IMR-90 (cell line): Measurements from ENCODE around the gene ONECUT1. TPM values are rescaled to one million over a fixed set of nuclear protein-coding genes. Genes with fewer than 3 reads are reported as not detected.
"Not testable (repeated sequence)": the region's sequence is repeated elsewhere in the genome, so short reads cannot be mapped to it uniquely, and the experiment has no call there.

ENCODE experiments used
- ATAC-seq: fragments of 200-7000 bp; cut with Tn5 transposase; 2 replicates; pipeline ENCODE4 v1.9.1; 2020; ENCODE audit warnings: low read depth, mild to moderate bottlenecking, moderate library complexity
- BruUV-seq: library from RNA; stranded (reverse); fragments of 400-500 nt; replicated peaks from 2 replicates; lab custom pipeline; 2021; lab: Mats Ljungman, UMichigan
- CTCF ChIA-PET: fragments of 300-600 bp; formaldehyde crosslinking; extraction: SDS; loops from one replicate; lab custom pipeline; 2021; ENCODE audit warnings: antibody characterized with exemption; lab: Yijun Ruan, JAX
- POLR2A ChIA-PET: fragments of 300-600 bp; sonication (Branson Sonifier 250); formaldehyde crosslinking; loops from one replicate; lab custom pipeline; 2022; ENCODE audit warnings: antibody characterized with exemption; ENCODE audit not compliant: unreplicated experiment; lab: Charles Lee
- DNase-seq: peaks from one replicate; pipeline ENCODE4 v3.0.0; 2013
- H2AFZ ChIP-seq: replicated peaks from 2 replicates; pipeline ENCODE3; 2013; ENCODE audit warnings: low read length, mild to moderate bottlenecking; ENCODE audit not compliant: poor library complexity
- H2AK5ac ChIP-seq: 2 replicates; pipeline ENCODE4 v1.6.1; 2013; ENCODE audit warnings: low read depth, low read length, inconsistent platforms
- H2AK9ac ChIP-seq: replicated peaks from 2 replicates; pipeline ENCODE3; 2013; ENCODE audit warnings: mild to moderate bottlenecking, low read depth, low read length, moderate library complexity; ENCODE audit not compliant: poor library complexity
- H2BK120ac ChIP-seq: 2 replicates; pipeline ENCODE4 v1.6.1; 2013; ENCODE audit warnings: low read depth, low read length, inconsistent platforms
- H2BK15ac ChIP-seq: 3 replicates; pipeline ENCODE4 v1.6.1; 2013; ENCODE audit warnings: low read depth, low read length, inconsistent platforms
- H2BK20ac ChIP-seq: 2 replicates; pipeline ENCODE4 v1.6.1; 2013; ENCODE audit warnings: low read depth, mild to moderate bottlenecking, inconsistent platforms, low read length, moderate library complexity
- H2BK5ac ChIP-seq: 2 replicates; pipeline ENCODE4 v1.6.1; 2013; ENCODE audit warnings: mild to moderate bottlenecking, low read depth, low read length, inconsistent platforms; ENCODE audit not compliant: poor library complexity, severe bottlenecking
- H3K14ac ChIP-seq: replicated peaks from 2 replicates; pipeline ENCODE4 v1.6.1; 2013; ENCODE audit warnings: low read depth, low read length, inconsistent platforms
- H3K18ac ChIP-seq: 2 replicates; pipeline ENCODE4 v1.6.1; 2013; ENCODE audit warnings: low read depth, low read length, control low read depth
- H3K23ac ChIP-seq: 2 replicates; pipeline ENCODE4 v1.6.1; 2013; ENCODE audit warnings: low read depth, low read length, inconsistent platforms
- H3K27ac ChIP-seq: 2 replicates; pipeline ENCODE4 v1.5.1; 2013; ENCODE audit warnings: mild to moderate bottlenecking, control low read depth, low read length; ENCODE audit not compliant: insufficient read depth
- H3K27me3 ChIP-seq: 2 replicates; pipeline ENCODE4 v1.6.1; 2013; ENCODE audit warnings: low read length; ENCODE audit not compliant: control insufficient read depth, insufficient read depth
- H3K36me3 ChIP-seq: 2 replicates; pipeline ENCODE4 v1.6.1; 2013; ENCODE audit warnings: low read length, mixed read lengths; ENCODE audit not compliant: control insufficient read depth, insufficient read depth
- H3K4ac ChIP-seq: 2 replicates; pipeline ENCODE4 v1.6.1; 2013; ENCODE audit warnings: low read depth, low read length, inconsistent platforms
- H3K4me1 ChIP-seq: 2 replicates; pipeline ENCODE4 v1.6.1; 2013; ENCODE audit warnings: low read length, mixed read lengths; ENCODE audit not compliant: control insufficient read depth, insufficient read depth
- H3K4me2 ChIP-seq: 2 replicates; pipeline ENCODE4 v1.6.1; 2013; ENCODE audit warnings: low read depth, mild to moderate bottlenecking, control low read depth, low read length, moderate library complexity
- H3K4me3 ChIP-seq: 2 replicates; pipeline ENCODE4 v1.5.1; 2013; ENCODE audit warnings: low read depth, mild to moderate bottlenecking, control low read depth, low read length, moderate library complexity; ENCODE audit not compliant: insufficient read depth
- H3K56ac ChIP-seq: 2 replicates; pipeline ENCODE4 v1.6.1; 2013; ENCODE audit warnings: low read length, inconsistent platforms; ENCODE audit not compliant: insufficient read depth; ENCODE audit errors: extremely low read depth
- H3K79me1 ChIP-seq, 2 experiments: 2 replicates each; pipeline ENCODE4 v1.6.1; 2013; ENCODE audit warnings: low read length in 2 of 2, inconsistent platforms in 1 of 2, low read depth in 1 of 2
- H3K9ac ChIP-seq: 2 replicates; pipeline ENCODE4 v1.6.1; 2013; ENCODE audit warnings: low read depth, low read length, control low read depth
- H3K9me1 ChIP-seq: 2 replicates; pipeline ENCODE4 v1.6.1; 2013; ENCODE audit warnings: low read length, inconsistent platforms; ENCODE audit not compliant: insufficient read depth
- H3K9me3 ChIP-seq: 2 replicates; pipeline ENCODE4 v1.6.1; 2013; ENCODE audit warnings: low read length; ENCODE audit not compliant: control insufficient read depth, insufficient read depth
- H4K20me1 ChIP-seq: 2 replicates; pipeline ENCODE4 v1.6.1; 2013; ENCODE audit warnings: low read length, inconsistent platforms; ENCODE audit not compliant: insufficient read depth
- H4K5ac ChIP-seq: 2 replicates; pipeline ENCODE4 v1.6.1; 2013; ENCODE audit warnings: mild to moderate bottlenecking, low read depth, low read length, control low read depth
- H4K8ac ChIP-seq, 2 experiments: 2 replicates each; pipeline ENCODE4 v1.6.1; 2013; ENCODE audit warnings: low read depth in 2 of 2, low read length in 2 of 2, control low read depth in 1 of 2, inconsistent platforms in 1 of 2
- H4K91ac ChIP-seq: 2 replicates; pipeline ENCODE4 v1.6.1; 2013; ENCODE audit warnings: low read depth, low read length, inconsistent platforms; ENCODE audit not compliant: insufficient read depth
- POLR2A ChIP-seq: IDR thresholded peaks from 2 replicates; pipeline ENCODE4 v1.6.1; 2012; ENCODE audit warnings: mild to moderate bottlenecking, low read depth, low read length
- RCOR1 ChIP-seq: IDR thresholded peaks from 2 replicates; pipeline ENCODE4 v1.6.1; 2012; ENCODE audit warnings: mild to moderate bottlenecking, low read length, improper control_type of control experiment; ENCODE audit not compliant: insufficient replicate concordance
- WGBS, 2 experiments: methylation state at CpG; one replicate each; pipeline versions ENCODE4 v1.1.5 to v1.1.7; 2013; ENCODE audit warnings: missing lambda C conversion rate in 2 of 2; ENCODE audit not compliant: insufficient read length in 1 of 2; ENCODE audit errors: extremely low coverage in 2 of 2; 5-methylcytosine and 5-hydroxymethylcytosine counted together
- dilution Hi-C: fragments of 300-500 bp; cut with HindIII; formaldehyde crosslinking; loops from one replicate; pipeline ENCODE4 v1.14.3; 2018; ENCODE audit warnings: low sequenced_read_pairs; ENCODE audit not compliant: unreplicated experiment
- in situ Hi-C: fragments of 300-500 bp; cut with MboI; formaldehyde crosslinking; loops from 3 replicates; pipeline ENCODE4 v1.14.3; 2019; ENCODE audit warnings: low sequenced_read_pairs, inconsistent platforms, mixed read lengths
- intact Hi-C: fragments of 100-400 bp; cut with micrococcal nuclease; formaldehyde crosslinking; loops from 2 replicates; pipeline ENCODE4 v1.10.0; 2022
- polyA plus RNA-seq, 3 experiments: library from polyadenylated mRNA; depleted of rRNA; stranded (reverse); fragments of >200 nt; gene quantifications; 2 replicates each; pipeline ENCODE4 v1.2.3, GENCODE V29; 2012; ENCODE audit warnings: low replicate concordance in 1 of 3
- total RNA-seq: library from RNA; depleted of rRNA; stranded (reverse); fragments of >200 nt; gene quantifications from 2 replicates; pipeline ENCODE4 v1.2.3, GENCODE V29; 2012

ONECUT1 gene
- total and polyA plus RNA-seq, 2 of the 4 experiments (the other 2 are of a cell fraction) = not detected

DNA sequence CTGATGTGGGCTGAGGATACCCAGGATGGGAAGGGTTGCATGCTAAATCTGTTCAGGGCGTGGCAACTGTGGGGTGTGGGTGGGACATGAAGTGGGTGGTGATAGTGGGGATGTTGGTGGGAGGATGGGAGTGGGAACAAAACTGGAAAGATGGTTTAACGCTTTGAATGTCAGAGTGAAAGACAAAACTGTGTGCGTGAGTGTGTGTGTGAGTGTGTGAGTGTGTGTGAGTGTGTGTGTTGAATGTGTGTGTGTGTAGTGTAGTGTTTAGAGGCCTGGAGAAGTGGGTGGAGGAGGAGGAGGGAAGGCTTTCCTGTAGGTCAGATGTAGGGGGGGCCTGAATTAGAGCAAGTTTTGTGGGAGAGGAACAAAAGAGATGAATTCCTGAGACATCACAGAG is 44.2 kb upstream of the ONECUT1 start:
- no peak overlapping the region for H3K18ac ChIP-seq
- 39 to 100% methylated on average over 1 to 3 of the region's 3 CpGs for WGBS, 2 experiments
- intact Hi-C loops = no loop called here
- no TSS peak for BruUV-seq
- no peaks in the 10 kb centered on the region for H3K9me1 ChIP-seq
- no peak overlapping the region for H2BK15ac ChIP-seq
- H3K4ac ChIP-seq = no peak overlapping the region
- H3K23ac ChIP-seq = no peak overlapping the region
- H3K27me3 ChIP-seq = no peaks in the 10 kb centered on the region
- H4K8ac ChIP-seq = no peak overlapping the region
- no peak overlapping the region for H3K27ac ChIP-seq
- H2BK20ac ChIP-seq = no peak overlapping the region
- no peaks in the 10 kb centered on the region for H3K4me1 ChIP-seq
- no peak overlapping the region for H3K14ac ChIP-seq
- H2BK5ac ChIP-seq = peak overlapping the region; percentile 19
- no peak overlapping the region for H3K9ac ChIP-seq
- no peak overlapping the region for H4K5ac ChIP-seq
- H2AK5ac ChIP-seq = no peak overlapping the region
- in situ Hi-C loops = no loop called here
- no peak overlapping the region for H3K4me2 ChIP-seq
- no peak overlapping the region for H4K91ac ChIP-seq
- no peaks in the 10 kb centered on the region for H3K79me1 ChIP-seq
- H3K4me3 ChIP-seq = no peak overlapping the region
- no peaks in the 10 kb centered on the region for H3K36me3 ChIP-seq
- ChIA-PET POLR2A (no interaction called here), CTCF (no interaction called here)
- no peak overlapping the region for H2AK9ac ChIP-seq
- no peak overlapping the region for H2AFZ ChIP-seq
- no peaks in the 10 kb centered on the region for H4K20me1 ChIP-seq
- ATAC-seq = no peak
- 0 out of 2 replicates have a peak, but pooled peaks cover 1% of the 10 kb centered on the region for H3K9me3 ChIP-seq
- DNase-seq = no peak
- dilution Hi-C loops = no loop called here
- no peak overlapping the region for H2BK120ac ChIP-seq
- no peak overlapping the region for H3K56ac ChIP-seq
- TF ChIP-seq RCOR1 = no peak
- no peak for TF ChIP-seq POLR2A

- H3K4me1 ChIP-seq, H3K27ac ChIP-seq, H3K4me3 ChIP-seq, H3K9ac ChIP-seq, intact Hi-C loops, H3K9me1 ChIP-seq, CTCF ChIA-PET, H4K5ac ChIP-seq, H2AK9ac ChIP-seq, H2BK5ac ChIP-seq, ATAC-seq, H3K18ac ChIP-seq, H3K9me3 ChIP-seq, H3K14ac ChIP-seq, BruUV-seq, H2AFZ ChIP-seq, H3K4ac ChIP-seq, POLR2A ChIA-PET, H3K36me3 ChIP-seq, DNase-seq, H2BK20ac ChIP-seq, H2AK5ac ChIP-seq, H2BK120ac ChIP-seq, dilution Hi-C loops, H4K20me1 ChIP-seq, H3K4me2 ChIP-seq, H3K56ac ChIP-seq, in situ Hi-C loops, H3K79me1 ChIP-seq, H3K23ac ChIP-seq, H2BK15ac ChIP-seq, H4K91ac ChIP-seq, H4K8ac ChIP-seq, H3K27me3 ChIP-seq: not testable (repeated sequence)
- WGBS, 2 experiments = 70% methylated on average over 2 of the region's 14 CpGs; no CpG with 5 or more reads in 1 of the 2 experiments
These were observed 34.2 kb upstream of the ONECUT1 start for GRCh38 chr15:52824169-52824942.
